Measurements from ENCODE around the gene RGSL1. TPM values are rescaled to one million over a fixed set of nuclear protein-coding genes. Genes with fewer than 3 reads are reported as not detected.

The RGSL1 gene
- total and polyA plus RNA-seq, 2 donors (not counting 1 experiment from before 2014, with no cell fraction given): not detected

- Histone ChIP-seq H3K4me3 (replicated peaks in 1 of 4; ENCODE audit: control extremely low read depth in 1 of 4, insufficient read depth in 1 of 4, low read depth in 3 of 4, low read length in 4 of 4) (no peak overlapping the region), H3K9ac (ENCODE audit: insufficient read depth, low read length) (no peak overlapping the region), H3K4me1 (ENCODE audit: control insufficient read depth, extremely low read depth, insufficient read depth, low read length) (peaks cover 4% of the 10 kb centered on the region), H3K27me3 (ENCODE audit: control insufficient read depth, insufficient read depth, low read length) (peaks cover 20% of the 10 kb centered on the region), H3K4me2 (ENCODE audit: extremely low read depth, insufficient read depth, low read length) (no peak overlapping the region), H3K79me2 (ENCODE audit: control insufficient read depth, insufficient read depth, low read length) (no peaks in the 10 kb centered on the region), H3K9me3 (ENCODE audit: control insufficient read depth, insufficient read depth, low read depth, low read length) (no peaks in the 10 kb centered on the region), H3K36me3 (ENCODE audit: control insufficient read depth, insufficient read depth, low read length) (no peaks in the 10 kb centered on the region), H2AFZ (ENCODE audit: low read length) (no peak overlapping the region), H3K27ac (ENCODE audit: insufficient read depth, low read length) (no peak overlapping the region), H4K20me1 (ENCODE audit: control insufficient read depth, extremely low read depth, insufficient read depth, low read length) (no peaks in the 10 kb centered on the region)
- TF ChIP-seq, protein P1, sequence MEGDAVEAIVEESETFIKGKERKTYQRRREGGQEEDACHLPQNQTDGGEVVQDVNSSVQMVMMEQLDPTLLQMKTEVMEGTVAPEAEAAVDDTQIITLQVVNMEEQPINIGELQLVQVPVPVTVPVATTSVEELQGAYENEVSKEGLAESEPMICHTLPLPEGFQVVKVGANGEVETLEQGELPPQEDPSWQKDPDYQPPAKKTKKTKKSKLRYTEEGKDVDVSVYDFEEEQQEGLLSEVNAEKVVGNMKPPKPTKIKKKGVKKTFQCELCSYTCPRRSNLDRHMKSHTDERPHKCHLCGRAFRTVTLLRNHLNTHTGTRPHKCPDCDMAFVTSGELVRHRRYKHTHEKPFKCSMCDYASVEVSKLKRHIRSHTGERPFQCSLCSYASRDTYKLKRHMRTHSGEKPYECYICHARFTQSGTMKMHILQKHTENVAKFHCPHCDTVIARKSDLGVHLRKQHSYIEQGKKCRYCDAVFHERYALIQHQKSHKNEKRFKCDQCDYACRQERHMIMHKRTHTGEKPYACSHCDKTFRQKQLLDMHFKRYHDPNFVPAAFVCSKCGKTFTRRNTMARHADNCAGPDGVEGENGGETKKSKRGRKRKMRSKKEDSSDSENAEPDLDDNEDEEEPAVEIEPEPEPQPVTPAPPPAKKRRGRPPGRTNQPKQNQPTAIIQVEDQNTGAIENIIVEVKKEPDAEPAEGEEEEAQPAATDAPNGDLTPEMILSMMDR (conservative IDR thresholded peaks at IDR 0.05 in 1 of 2, IDR thresholded peaks at IDR 0.05 in 1 of 2; ENCODE audit: low read depth in 1 of 2, low read length in 2 of 2): peak; percentile 14 to 24
- TF ChIP-seq EZH2 (IDR thresholded peaks at IDR 0.05; ENCODE audit: low read length, missing control alignments): no peak
- no peak for DNase-seq (ENCODE audit: low read depth in 2 of 2)
These were observed 149.4 kb downstream of the RGSL1 start for GRCh38 chr1:182599339-182599738.

DNA sequence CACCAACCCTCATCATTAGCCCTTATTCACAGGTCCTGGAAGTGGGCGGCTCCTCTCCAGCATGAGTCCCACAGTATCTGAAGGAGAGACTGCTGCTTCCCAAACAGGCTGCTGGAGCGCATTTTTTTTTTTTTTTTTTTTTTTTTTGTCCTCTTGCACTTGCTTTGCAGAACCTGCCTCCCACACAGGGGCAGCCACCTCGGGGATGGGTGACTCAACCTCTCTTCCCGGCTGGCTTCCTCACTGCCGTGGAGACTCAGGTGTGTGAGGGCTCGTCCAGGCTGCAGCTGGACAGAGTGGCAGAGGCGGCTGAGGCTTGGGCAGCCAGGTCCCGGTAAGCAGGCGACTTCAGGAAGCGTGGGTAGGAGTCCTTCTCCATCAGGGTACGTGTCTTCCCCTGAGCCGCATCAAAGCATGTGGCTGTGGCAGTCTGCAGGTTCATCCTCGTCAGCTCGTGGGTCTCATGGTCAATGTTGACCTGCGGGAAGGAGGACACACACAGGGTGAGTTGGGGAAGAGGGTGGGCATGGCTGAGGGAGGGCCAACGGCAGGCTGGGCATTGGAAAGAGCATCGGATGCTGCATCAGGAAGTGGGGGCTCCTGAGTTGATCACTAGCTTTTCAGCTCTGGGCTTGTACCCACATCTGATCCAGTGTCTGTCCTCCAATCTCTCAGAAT, 150.2 kb downstream of the RGSL1 start:
- Histone ChIP-seq H3K4me1 (ENCODE audit: control insufficient read depth, extremely low read depth, insufficient read depth, low read length) (peaks cover 6% of the 10 kb centered on the region), H3K9me3 (ENCODE audit: control insufficient read depth, insufficient read depth, low read depth, low read length) (no peaks in the 10 kb centered on the region), H4K20me1 (ENCODE audit: control insufficient read depth, extremely low read depth, insufficient read depth, low read length) (no peaks in the 10 kb centered on the region), H3K36me3 (ENCODE audit: control insufficient read depth, insufficient read depth, low read length) (no peaks in the 10 kb centered on the region), H3K79me2 (ENCODE audit: control insufficient read depth, insufficient read depth, low read length) (no peaks in the 10 kb centered on the region), H3K4me3 (replicated peaks in 1 of 4; ENCODE audit: control extremely low read depth in 1 of 4, insufficient read depth in 1 of 4, low read depth in 3 of 4, low read length in 4 of 4) (no peak overlapping the region), H2AFZ (ENCODE audit: low read length) (no peak overlapping the region), H3K27ac (ENCODE audit: insufficient read depth, low read length) (no peak overlapping the region), H3K9ac (ENCODE audit: insufficient read depth, low read length) (no peak overlapping the region), H3K4me2 (ENCODE audit: extremely low read depth, insufficient read depth, low read length) (no peak overlapping the region), H3K27me3 (ENCODE audit: control insufficient read depth, insufficient read depth, low read length) (peaks cover 20% of the 10 kb centered on the region)
- DNase-seq (ENCODE audit: low read depth in 2 of 2): no peak
- no peak for TF ChIP-seq EZH2 (IDR thresholded peaks at IDR 0.05; ENCODE audit: low read length, missing control alignments)
- TF ChIP-seq, protein P1 (conservative IDR thresholded peaks at IDR 0.05 in 1 of 2, IDR thresholded peaks at IDR 0.05 in 1 of 2; ENCODE audit: low read depth in 1 of 2, low read length in 2 of 2): no peak

GRCh38 chr1:182600745-182601415, 150.9 kb downstream of the RGSL1 start:
- no peaks in the 10 kb centered on the region for H3K9me3 ChIP-seq (ENCODE audit: control insufficient read depth, insufficient read depth, low read depth, low read length)
- H3K27ac ChIP-seq (ENCODE audit: insufficient read depth, low read length): no peak overlapping the region
- H3K36me3 ChIP-seq (ENCODE audit: control insufficient read depth, insufficient read depth, low read length): no peaks in the 10 kb centered on the region
- H4K20me1 ChIP-seq (ENCODE audit: control insufficient read depth, extremely low read depth, insufficient read depth, low read length): no peaks in the 10 kb centered on the region
- no peaks in the 10 kb centered on the region for H3K79me2 ChIP-seq (ENCODE audit: control insufficient read depth, insufficient read depth, low read length)
- H3K27me3 ChIP-seq (ENCODE audit: control insufficient read depth, insufficient read depth, low read length): peaks cover 20% of the 10 kb centered on the region
- TF ChIP-seq, protein P1 (conservative IDR thresholded peaks at IDR 0.05 in 1 of 2, IDR thresholded peaks at IDR 0.05 in 1 of 2; ENCODE audit: low read depth in 1 of 2, low read length in 2 of 2): no peak
- no peak for TF ChIP-seq EZH2 (IDR thresholded peaks at IDR 0.05; ENCODE audit: low read length, missing control alignments)
- H3K4me3 ChIP-seq (replicated peaks in 1 of 4; ENCODE audit: control extremely low read depth in 1 of 4, insufficient read depth in 1 of 4, low read depth in 3 of 4, low read length in 4 of 4): no peak overlapping the region
- no peak overlapping the region for H3K9ac ChIP-seq (ENCODE audit: insufficient read depth, low read length)
- peaks cover 6% of the 10 kb centered on the region for H3K4me1 ChIP-seq (ENCODE audit: control insufficient read depth, extremely low read depth, insufficient read depth, low read length)
- no peak overlapping the region for H2AFZ ChIP-seq (ENCODE audit: low read length)
- no peak for DNase-seq (ENCODE audit: low read depth in 2 of 2)
- H3K4me2 ChIP-seq (ENCODE audit: extremely low read depth, insufficient read depth, low read length): no peak overlapping the region

Measured in fibroblast of lung (primary cell).